Stimulated activated CD4-positive, alpha-beta T cell treated with anti-CD3 and anti-CD28 coated beads, Interleukin-1b, Interleukin-23, amount 100 ng/mL, for 24 hours (primary cell): ENCODE measurements around the gene SDK1.

Experiments
- DNase-seq, 4 experiments: peaks; one replicate each; pipeline ENCODE4 v3.0.0-alpha.2; 2020; ENCODE audit warnings: low read depth in 4 of 4, low spot score in 1 of 4

Gene SDK1

DNA sequence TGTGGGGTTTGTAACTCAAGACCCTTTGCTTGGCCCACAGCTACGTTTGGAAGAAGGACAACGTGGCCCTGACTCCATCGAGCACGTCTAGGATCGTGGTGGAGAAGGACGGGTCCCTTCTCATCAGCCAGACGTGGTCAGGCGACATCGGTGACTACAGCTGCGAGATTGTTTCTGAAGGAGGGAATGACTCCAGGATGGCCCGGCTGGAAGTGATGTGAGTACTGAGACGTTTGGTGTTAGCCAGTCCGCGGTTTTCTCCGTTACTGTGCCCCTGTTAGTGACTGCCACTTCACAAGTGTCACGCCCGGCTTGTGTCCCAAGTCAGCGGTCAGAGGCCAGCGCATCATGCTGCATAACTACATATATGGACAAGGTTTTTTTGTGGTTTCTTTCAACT is 673.3 kb downstream of the SDK1 start:
- DNase-seq, result no peak

DNA sequence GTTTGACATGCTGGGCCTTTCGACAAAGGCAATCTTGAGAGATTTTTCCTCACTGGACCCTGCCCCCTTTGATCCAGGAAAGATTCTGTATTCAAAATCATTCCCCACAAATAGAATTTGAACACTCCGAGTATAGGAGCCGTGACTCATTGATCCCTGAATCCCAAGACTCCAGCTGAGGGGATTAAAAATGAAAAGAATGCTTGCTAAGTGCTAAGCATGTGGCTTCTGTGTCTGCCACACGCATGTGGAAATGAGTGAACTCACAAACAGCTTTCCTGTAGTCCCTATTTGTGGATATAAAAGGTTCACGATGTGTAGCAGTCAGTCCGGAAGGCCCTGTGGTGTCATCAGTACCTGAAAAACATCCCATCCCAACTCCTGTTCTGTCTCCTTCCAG is 674.3 kb downstream of the SDK1 start:
- no peak for DNase-seq

DNA sequence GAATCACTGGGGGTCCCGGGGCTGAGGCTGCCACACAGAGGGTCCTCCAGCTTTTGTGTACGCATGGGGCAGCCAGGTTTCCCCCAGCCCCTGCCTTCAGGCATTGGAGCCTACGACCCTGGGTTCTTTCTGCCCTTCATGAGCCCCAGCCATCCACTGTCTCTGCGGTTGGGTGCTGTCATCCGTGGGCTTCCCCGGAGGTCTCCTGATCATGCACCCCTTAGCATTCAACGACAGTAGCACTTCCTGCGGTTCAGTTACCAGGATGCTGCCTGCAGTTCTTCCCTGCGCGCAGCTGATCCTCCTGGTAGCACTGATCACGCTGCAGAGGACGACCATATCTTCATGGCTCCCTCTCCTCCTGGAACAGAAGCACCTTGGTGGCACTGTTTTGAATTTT is 676.3 kb downstream of the SDK1 start:
- no peak for DNase-seq

DNA sequence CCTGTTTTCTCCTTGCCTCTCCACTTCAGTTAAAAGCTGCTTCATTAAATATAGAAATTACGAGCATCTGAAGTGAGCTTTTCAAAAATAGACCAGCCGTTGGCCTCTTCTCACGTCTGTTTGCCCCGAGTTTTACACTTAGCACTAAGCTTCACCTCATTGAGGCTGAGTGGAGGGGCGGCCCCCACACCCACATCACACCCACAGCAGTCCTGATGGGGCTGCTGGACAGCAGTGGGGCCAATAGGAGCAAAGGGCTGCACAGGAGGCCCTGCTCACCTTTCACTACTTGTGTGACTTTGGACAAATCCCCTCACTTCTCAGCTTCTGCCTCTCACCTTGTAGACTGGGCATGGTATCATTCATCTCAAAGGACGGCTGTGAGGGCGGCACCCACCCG is 677.8 kb downstream of the SDK1 start:
- no peak for DNase-seq

DNA sequence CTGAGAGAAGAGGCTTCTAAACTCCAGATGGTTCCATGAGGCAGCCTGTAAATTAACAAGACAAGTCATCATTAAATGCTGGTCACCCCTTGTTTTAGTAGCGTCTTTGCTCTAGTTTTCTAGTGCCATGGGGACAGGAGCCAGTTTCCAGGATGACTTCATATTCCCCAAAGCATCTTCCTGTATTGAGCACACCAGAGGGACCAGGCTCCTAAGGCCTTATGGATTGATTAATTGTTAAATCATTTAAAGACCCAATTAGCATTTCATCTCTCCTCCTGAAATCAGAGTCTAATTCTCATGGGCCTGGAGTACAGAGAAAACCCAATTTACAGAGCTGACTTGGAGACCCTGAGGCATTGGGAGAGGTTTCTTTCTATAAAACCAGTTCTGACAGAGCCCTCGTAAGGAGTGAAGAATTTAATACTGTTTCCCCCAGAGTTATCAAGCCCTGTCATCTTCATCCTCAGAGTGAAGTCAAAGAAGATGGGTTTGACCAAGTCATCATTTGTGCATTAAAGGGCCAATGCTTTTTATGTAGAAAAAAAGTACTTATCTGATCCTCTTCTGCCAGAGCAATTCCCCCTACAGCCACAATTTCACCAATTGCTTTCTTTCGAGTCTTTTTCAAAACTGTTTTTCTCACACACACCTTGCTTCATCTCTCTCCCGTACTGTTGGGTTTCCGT is 678.7 kb downstream of the SDK1 start:
- no peak for DNase-seq

DNA sequence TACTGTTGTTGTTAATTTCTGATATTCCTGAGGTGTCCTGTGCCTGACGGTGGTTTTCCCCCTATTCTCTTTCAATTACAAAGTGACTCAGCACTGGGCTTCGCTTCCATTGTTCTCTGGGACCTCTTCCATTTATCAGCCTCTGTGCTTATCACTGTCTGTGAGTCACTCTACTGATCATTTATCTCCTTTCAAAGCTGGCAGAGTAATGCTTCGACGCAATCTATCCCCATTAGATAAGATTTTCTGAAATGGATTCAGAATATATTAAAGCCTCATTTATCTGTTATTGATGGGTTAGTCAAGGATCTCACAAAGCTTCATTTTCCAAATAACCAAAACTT is 679.2 kb downstream of the SDK1 start:
- DNase-seq, result no peak

DNA sequence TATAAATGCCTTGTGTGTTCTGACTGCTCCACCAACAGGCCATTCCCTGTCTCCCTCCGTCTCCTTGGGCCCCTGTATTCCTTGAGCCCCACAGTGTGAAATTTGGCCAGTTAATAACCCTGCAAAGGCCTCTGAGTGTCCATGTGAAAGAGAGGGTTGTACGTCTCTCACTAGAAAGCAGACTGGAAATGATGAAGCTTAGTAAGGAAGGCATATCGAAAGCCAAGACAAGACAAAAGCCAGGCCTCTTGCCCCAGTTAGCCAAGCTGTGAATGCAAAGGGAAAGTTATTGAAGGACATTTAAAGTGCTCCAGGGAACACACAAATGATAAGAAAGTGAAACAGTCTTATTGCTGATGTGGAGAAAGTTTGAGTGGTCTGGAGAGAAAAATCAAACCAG is 680.2 kb downstream of the SDK1 start:
- no peak for DNase-seq

DNA sequence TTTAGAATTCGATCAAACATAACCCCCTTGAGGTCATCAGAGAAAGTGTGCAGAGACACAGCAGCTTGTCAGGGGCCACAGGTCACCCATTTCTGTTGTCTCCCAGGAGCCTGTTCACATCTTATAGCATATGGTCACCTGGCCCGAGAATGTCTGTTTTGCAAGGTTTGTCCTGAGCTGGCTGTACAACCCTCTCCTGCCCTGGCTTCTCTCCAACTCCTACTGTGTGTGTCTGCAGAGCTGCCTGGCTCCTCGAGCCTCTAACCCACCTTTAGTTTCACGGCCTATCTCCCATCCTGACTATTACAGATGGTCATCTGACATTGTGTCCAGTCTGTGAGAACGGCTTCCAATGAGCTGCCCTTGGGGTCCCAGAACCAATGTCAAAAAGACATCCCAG is 683.4 kb downstream of the SDK1 start:
- DNase-seq, result no peak

DNA sequence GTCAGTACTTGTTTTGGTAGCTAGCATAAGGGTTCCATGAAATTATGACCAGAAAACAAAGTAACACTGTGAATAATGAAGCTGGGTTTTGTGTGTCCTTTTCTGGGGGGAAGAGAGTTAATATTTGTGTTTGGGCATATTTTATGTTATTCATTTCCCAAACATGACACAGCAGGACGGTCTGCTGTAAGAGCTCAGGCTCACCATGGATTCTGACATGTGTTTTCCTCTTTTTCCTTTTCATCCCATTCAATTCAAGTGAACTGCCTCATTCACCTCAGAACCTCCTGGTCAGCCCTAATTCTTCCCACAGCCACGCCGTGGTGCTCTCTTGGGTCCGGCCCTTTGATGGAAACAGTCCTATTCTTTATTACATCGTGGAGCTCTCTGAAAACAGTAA is 685.9 kb downstream of the SDK1 start:
- no peak for DNase-seq

DNA sequence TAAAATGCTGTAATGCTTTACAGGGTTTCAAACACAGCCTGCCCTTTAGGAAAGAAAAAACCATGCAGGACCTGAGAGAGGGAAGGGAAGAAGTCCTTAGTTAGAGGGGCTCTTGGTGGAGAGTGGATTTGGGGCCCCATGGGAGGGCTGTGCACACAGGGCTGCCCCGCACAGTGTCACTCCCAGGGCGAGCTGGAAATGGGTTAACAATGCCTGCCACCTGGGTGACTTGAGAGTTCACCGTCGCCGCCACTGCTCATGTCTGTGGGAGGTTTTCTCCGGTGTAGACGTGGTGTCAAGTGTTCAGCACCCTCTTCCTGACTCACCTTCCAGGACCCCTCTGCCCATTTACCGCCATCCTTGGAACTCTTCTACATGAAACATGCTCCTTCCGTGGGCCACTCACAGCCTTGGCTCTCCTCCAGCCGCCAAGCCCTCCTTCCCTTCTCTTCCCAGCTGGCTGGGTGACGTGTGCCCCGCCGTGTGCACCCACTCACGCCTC is 686.4 kb downstream of the SDK1 start:
- DNase-seq, result no peak

DNA sequence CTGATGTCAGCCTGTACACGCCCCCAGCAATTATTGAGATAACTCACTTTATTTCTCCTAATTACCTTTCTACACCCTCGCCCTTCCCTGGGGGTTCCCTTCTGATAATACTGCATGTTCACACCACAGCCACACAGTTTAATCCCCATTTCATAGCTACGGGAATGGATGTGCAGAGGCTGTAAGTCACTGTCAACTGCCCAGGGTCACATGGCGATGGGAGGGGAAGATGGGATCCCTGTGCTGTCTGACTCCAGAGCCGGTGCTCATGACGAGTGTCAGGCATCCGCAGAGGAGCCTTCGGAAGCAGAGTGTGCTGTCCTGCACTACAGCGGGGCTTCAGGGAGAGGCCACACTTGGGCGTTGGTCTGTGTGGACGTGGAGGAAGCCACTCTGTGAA is 688.7 kb downstream of the SDK1 start:
- DNase-seq, result no peak

DNA sequence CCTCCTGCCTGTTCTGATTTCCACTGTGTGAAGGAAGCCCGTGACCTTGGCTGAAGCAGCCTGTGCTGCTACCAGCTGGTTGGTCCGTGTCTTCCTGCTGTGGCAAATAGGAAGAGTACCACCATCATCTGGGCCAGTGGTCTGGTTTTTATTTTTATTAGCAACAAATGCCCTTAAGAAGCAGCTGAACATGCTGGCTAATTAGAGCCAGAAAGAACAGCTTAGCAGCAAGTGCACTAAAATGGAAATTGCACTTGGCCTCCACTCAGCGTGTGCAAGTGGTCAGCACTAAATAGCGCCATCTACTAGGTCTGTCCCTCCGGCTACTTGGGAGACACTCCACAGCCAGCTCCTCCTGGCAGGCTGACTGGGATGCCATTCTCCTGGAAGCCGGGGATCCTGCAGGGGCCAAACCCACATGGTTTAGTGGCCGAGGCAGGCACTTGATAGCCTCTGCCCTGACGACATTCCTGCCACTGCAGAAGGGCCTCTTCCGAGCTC is 690.7 kb downstream of the SDK1 start:
- DNase-seq, result no peak

DNA sequence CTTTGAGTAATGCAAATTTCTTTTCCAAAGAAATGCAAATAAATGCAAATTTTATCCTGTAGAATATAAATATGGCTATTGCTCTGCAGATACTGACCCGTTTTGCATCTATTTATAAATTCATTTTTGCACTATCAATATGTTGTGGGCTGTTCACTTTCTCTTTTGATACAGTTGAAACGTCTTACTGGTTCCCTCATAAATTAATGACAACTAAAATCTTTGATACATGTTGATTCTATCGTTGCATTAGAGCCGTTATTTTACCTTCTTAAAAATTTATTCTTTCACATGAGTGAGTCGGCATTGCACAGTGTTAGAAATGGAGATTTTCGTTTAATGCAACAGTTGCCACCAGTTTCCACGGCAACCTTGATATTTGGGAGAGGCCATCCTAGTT is 691.8 kb downstream of the SDK1 start:
- no peak for DNase-seq

DNA sequence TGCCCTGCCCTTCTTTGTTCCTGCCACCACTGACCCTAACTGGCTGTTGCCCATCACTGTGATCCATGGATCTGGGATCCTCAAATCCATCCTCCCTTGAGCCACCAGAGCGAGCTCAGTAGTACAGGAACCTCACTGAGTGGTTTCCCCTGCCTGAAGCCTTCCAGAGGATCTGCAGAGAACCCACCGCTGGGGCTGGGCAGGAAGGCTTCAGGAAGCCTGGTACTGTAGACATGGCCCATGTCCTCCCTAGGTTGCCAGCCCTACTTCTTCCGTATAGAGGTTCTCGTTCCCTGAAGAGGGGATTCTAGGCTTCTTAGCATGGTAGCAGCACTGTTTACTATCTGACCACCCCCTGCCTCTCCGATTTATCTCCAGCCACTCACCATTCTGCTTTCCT is 693.7 kb downstream of the SDK1 start:
- no peak for DNase-seq

DNA sequence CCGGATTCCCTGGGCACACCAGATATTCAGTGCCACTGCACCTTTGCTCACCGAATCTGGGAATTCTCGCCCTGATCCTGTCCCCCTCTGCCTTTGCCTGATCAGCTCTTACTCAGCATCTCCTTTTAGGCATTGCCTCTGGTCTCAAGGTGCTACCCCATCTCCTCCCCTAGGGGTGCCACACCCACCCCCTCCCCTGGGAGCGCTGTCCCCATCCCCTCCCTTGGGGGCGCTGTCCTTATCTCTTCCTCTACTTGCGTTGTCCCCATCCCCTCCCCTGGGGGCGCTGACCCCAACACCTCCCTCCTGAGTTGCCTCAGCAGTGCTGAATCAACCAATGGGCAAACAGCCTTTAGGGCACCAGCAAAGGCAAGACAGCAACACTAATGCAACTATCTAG is 694.1 kb downstream of the SDK1 start:
- no peak for DNase-seq

DNA sequence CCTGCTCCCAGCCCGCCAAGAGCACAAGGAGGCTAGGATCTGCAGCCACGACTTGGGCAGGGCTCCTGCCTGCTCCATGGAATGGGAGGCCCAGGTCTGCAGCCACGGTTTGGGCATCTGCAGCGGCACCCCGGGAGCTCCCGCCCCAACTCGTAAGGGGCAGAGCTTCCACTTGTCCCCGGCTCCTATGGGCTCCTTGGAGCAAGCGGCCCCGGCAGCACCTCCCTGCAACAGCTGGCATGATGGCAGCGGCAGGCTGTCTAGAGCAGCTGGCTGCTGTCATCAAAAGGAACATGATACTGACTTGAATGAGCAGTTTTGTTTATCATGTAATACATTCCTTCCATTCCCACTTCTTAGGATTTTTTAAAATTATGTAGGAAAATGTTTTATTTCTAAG is 697.0 kb downstream of the SDK1 start:
- DNase-seq, result no peak

DNA sequence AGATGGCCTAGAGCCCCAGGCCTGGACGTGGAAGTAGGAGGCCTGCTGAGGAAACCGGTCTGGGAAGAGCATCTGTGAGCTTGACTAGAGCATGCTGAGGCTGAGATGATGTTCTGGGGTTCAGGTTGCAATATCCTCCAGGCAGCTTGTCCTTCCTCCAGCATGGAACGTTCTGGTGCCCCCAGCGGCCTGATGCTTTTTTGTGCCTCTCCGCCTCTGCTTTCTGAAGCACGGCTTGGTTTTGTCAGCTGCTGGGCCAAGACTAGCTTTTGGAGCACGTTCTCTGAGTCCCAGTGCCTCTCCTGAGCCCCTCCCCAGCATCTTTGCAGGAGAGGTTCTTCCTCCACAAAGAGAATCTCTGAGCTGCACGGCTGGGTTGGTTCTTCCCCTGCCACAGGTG is 699.1 kb downstream of the SDK1 start:
- DNase-seq, result no peak

DNA sequence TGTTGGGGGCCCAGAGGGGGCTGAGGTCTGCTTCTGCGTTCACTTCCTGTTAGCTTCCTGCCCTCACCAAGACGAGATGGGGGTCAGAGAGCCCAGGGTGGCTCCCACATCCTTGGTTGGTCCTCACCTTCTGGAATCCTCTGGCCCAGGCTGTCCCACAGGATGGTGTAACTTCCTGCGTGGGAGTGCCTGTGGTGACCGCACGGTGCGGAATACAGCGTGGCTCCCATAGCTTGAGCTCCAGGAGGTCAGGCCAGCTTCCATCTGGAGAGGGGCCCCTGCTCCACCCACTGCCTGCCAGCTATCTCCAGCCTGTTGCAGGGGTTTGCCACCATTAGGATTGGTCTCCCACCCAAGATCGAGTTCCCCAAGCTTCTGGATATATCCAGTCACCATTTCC is 699.9 kb downstream of the SDK1 start:
- DNase-seq, result no peak

DNA sequence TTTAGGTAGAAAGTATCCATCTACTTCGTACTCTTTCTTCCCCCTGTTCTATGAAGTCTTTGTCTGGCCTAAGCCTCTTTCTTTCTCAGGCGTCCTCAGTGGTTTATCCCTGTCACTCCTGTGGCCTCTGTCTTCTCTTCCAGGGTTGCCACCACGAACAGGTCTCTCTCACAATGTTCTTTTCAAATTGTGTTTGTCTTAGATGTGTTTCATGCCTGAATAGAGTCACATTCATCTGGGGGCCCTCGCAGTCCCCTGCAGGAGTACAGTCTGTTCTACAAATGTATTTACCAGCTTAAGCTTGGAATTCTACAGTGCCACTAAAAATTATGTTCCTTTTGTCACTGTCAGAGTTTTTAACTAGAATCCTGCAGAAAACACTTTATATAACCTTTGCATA is 700.7 kb downstream of the SDK1 start:
- DNase-seq, result no peak

DNA sequence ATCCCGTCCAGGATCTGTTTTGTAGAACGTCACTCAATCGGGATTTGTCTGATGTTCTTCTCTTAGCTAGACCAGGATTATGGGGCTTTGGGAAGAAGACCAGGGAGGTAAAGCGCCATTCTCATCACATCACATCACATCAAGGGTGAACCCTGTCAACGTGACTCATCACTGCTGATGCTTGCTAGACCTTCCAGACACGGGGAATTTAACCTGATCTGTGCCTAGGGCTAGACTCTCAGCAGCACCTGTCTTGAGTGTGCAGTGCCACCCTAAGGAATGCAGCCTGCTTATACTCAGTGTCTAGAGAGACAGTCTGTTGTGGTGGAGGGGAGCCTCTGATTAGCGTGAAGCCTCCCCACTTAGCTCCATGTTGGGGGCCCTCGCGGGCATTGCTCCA is 702.5 kb downstream of the SDK1 start:
- DNase-seq, result no peak

DNA sequence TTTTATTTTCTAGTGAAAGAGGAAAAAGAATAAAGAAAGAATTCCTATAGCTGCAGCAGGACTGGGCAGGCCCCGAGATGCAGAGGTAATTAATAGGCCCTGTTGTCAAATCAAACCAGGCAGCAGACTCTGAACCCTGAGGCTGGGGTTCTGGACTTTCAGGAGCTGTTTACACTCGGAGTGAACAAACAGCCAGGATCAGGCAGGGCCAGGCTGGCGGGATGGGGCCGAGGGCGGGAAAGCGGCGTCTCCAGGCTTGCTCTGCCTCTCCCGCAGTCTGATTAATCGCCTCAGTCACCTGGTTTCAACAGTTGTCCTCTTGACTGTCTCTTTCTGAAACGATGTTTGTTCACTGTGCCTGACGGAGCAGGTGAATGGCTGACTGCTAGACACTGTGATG is 705.6 kb downstream of the SDK1 start:
- DNase-seq, result no peak

DNA sequence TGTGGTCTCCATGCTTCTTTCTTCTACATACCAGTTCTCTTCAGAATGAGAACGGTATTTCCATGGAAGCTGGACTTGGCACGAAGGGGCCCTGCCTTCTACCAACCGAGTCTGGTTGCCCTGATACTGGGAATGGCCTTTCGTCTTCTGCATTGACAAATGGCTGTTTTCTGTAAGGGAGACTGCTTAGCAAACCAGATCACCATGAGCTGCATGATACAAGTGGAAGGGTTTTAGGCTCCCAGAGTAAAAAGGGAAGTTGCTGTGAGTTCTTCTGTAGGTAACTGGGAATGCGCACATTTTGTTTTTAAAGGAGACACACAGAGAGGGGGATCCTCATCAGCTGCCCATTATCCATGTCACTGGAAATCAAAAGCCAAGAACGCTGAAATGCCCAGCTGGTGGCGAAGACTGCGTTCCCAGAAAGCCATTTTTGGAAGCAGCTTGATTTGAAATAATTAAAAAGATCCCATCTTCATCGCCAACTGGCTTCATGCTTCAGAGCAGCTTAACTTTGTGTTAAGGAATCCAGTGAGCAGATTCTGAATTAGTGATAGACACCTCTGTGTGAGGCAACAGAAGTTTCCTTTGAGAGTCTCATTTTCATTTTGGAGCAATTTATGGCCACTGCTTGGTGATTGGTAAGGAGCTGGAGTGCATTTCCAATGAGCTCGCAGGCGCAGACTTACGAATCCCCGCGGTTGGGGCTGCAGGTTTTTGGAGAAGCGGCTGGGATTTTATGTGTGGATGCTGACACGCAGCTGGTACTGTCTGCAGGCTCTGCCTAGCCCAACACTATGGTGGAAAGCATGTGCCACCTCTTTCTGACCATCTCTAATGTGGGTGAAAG is 708.4 kb downstream of the SDK1 start:
- DNase-seq, result no peak
